Stomach (tissue), 4 donors: Measurements from ENCODE around the gene CHRNB4.

Source experiments
- EP300 ChIP-seq: sonication (generic); formaldehyde crosslinking; IDR thresholded peaks from one replicate; pipeline ENCODE4 v1.6.1; 2017; ENCODE audit warnings: antibody characterized with exemption
- POLR2A ChIP-seq, 4 donors: fragments of 450-650 bp; IDR thresholded peaks; one replicate each; pipeline ENCODE4 v1.6.1; 2016; ENCODE audit warnings: antibody characterized with exemption in 4 of 4, control low read depth in 2 of 4, mild to moderate bottlenecking in 1 of 4, moderate library complexity in 1 of 4
- POLR2AphosphoS5 ChIP-seq, 3 donors: sonication (generic); formaldehyde crosslinking; IDR thresholded peaks; one replicate each; pipeline ENCODE4 v1.6.1; 2016; ENCODE audit warnings: antibody characterized with exemption in 3 of 3
- TF ChIP-seq, protein P1 (sequence below), 7 experiments: fragments of 450-650 bp in 4 of 7; fragments of 200-600 bp in 3 of 7; sonication (generic) in 3 of 7; IDR thresholded peaks; one replicate each; pipeline ENCODE4 v1.5.1; 2016 to 2019; ENCODE audit warnings: antibody characterized with exemption in 7 of 7, control low read depth in 2 of 7, mild to moderate bottlenecking in 1 of 7

DNA sequence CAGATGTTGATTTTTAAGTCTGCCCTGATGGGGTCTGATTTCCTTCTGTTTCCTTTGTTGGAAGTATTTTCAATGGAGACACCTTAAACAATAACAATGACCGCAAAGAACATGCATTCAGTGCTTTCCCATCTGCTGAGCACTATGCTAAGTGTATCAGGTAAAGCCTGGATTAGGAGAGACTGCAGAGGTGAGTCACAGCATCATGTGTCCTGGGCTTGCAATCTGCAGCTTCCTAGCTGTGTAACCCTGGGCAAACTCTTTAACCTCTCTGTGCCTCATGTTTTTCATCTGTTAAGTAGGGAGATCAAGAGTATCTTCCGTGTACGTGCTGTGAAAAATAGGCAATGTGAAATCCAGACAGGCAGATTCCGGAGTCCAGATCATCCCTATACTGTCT lies 13.3 kb upstream of the CHRNB4 start:
- TF ChIP-seq POLR2AphosphoS5 (IDR thresholded peaks at IDR 0.05) (no peak), POLR2A (IDR thresholded peaks at IDR 0.05) (no peak), EP300 (no peak)
- TF ChIP-seq, protein P1, sequence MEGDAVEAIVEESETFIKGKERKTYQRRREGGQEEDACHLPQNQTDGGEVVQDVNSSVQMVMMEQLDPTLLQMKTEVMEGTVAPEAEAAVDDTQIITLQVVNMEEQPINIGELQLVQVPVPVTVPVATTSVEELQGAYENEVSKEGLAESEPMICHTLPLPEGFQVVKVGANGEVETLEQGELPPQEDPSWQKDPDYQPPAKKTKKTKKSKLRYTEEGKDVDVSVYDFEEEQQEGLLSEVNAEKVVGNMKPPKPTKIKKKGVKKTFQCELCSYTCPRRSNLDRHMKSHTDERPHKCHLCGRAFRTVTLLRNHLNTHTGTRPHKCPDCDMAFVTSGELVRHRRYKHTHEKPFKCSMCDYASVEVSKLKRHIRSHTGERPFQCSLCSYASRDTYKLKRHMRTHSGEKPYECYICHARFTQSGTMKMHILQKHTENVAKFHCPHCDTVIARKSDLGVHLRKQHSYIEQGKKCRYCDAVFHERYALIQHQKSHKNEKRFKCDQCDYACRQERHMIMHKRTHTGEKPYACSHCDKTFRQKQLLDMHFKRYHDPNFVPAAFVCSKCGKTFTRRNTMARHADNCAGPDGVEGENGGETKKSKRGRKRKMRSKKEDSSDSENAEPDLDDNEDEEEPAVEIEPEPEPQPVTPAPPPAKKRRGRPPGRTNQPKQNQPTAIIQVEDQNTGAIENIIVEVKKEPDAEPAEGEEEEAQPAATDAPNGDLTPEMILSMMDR (IDR thresholded peaks at IDR 0.05): no peak
